GM19023 (cell line): Measurements from ENCODE around the gene YIF1B.
"Not testable (repeated sequence)": the region's sequence is repeated elsewhere in the genome, so short reads cannot be mapped to it uniquely, and the experiment has no call there.

Experiments used
- ATAC-seq: cut with Tn5 transposase; IDR thresholded peaks from one replicate; pipeline ENCODE4 v1.9.1; 2021; ENCODE audit warnings: mild to moderate bottlenecking, moderate library complexity; ENCODE audit not compliant: unreplicated experiment

YIF1B gene, protein sequence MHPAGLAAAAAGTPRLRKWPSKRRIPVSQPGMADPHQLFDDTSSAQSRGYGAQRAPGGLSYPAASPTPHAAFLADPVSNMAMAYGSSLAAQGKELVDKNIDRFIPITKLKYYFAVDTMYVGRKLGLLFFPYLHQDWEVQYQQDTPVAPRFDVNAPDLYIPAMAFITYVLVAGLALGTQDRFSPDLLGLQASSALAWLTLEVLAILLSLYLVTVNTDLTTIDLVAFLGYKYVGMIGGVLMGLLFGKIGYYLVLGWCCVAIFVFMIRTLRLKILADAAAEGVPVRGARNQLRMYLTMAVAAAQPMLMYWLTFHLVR

DNA sequence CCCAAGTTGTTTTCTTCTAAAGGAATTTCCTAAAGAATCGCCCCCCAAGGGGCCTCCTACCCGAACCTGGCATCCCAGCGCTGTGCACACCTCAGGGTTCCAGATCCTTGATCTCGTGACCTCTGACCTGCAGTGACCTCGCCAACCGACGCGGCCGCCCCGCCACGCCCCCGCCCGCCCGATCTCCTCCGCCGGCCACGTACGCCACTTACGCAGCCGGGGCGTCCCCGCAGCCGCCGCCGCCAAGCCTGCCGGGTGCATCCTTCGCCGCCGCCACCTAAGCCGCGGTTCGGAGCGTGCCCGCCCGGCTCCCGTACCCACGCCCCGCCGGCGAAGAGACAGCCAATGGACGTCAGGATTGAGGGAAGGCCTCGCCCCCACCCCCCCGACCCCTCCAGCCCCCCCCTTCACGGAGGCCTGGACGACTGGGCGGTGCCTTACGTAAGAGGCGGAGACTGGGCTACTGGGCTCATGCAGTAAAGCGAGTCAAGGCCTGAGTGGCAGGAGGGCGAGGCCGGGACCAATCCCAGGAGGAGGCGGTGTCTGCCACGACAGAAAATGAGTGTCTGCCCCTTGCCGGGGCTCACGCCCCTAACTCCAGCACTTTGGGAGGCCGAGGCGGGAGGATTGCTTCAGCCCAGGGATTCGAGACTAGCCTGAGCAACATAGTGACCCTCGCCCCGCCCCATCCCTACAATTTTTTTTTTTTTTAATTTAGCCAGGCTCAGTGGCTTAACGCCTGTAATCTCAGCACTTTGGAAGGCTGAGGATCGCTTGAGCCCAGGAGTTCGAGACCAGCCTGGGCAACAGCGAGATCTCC is at the start of gene YIF1B:
Gene YIF1B, minus strand, starts transcription at position 291 of the 820 bp plus-strand sequence. Its CDS starts 30 bp downstream, at position 261.
- peak; percentile 86 for ATAC-seq

DNA sequence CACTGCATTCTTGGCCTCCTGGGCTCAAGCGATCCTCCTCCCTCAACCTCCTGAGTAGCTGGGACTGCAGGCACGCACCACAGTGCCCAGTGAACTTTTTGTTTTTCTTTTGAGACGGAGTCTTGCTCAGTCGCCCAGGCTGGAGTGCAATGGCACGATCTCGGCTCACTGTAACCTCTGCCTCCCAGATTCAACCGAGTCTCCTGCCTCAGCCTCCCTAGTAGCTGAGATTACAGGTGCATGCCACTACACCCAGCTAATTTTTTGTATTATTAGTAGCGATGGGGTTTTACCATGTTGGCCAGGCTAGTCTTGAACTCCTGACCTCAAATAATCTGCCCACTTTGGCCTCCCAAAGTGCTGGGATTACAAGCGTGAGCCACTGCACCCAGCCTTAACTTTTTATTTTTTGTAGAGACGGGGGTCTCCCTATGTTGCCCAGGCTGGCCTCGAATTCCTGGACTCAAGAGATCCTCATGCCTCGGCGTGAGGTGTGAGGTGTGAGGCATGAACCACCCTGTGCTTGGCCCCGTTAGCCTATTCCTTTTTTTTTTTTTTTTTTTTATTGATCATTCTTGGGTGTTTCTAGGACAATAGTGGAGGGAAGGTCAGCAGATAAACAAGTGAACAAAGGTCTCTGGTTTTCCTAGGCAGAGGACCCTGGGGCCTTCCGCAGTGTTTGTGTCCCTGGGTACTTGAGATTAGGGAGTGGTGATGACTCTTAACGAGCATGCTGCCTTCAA is 47.4 kb upstream of the YIF1B start:
- not testable (repeated sequence) for ATAC-seq

DNA sequence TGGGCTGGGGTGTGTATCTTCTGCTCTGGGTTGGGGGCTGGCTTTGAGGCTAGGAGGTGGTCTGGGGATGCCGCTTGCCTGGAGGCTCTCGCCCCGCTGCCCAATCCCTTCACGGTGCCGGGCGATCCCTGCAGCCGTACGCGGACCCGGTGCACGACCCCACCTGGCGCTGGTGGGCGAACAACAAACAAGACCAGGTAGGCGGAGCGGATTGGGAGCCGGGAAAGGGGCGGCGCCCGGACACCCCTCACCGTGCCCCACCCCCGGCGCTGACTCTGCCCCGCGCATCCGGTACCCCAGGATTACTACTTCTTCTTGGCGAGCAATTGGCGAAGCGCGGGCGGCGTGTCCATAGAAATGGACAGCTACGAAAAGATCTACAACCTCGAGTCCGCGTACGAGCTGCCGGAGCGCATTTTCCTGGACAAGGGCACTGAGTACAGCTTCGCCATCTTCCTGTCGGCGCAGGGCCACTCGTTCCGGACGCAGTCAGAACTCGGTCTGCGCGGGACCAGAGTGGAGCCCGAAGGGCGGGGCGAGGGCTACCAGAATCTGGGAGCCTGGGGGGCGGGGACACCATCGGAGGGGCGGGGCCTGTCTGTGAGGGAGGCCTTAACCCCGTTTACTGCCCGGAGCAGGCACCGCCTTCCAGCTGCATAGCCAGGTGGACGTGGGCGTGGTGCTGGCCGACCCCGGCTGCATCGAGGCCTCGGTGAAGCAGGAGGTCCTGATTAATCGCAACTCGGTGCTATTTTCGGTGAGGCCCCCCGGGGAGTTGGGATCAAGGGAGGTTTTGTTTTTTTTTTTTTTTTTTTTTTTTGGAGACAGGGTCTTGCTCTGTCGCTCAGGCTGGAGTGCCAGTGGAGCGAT is 46.6 kb upstream of the YIF1B start:
- peak; percentile 38 for ATAC-seq

DNA sequence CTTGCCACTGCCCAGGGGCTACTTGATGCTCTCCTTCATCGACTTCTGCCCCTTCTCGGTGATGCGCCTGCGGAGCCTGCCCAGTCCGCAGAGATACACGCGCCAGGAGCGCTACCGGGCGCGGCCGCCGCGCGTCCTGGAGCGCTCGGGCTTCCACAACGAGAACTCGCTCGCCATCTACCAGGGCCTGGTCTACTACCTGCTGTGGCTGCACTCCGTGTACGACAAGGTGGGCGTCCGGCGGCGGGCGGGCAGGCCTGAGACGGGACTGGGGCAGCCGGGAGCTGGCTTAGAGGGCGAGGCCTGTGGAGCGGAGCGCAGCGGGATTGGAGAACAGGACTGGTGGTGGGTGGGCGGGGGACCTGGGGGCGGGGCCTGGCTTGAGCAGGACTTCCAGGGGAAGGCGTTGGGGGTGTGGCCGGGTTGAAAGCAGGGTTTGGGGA is 45.9 kb upstream of the YIF1B start:
- peak; percentile 56 for ATAC-seq

DNA sequence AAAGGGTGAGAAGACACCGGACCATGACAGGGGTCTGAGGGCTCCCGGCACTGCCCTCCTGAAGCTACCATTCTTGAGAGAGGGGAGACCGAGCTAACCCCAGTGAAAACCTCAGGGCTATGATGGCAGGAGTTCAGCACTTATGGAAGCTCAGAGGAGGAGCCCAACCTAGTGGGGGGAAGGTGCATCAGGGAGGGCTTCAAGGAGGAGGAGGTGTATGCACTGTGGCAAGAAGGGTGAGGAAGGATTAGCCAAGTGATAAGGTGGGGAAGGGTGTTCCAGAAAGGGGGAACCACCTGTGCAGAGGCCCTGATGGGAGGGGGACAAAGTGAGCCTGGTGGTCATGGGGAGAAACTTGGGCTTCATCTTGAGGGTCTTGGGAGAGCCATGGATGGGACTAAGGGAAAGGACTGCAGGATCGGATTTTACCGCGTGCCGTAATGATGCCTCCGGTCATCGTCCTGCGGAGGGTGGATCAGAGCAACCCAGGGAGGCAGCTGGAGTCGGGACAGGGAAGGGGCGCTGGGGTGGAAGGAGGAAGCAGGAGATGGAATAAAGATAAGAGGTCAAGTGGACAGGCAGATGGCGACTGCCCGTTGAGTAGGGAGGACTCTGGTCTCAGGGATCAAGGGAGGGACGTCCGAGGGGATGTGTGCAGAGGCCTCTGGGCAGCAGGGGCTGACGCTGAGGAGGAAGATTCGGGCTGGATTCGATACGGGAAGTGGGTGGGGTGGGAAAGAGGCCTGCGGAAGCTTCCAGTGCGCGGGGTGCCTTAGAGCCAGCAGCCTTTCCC is 45.3 kb upstream of the YIF1B start:
- no peak for ATAC-seq

DNA sequence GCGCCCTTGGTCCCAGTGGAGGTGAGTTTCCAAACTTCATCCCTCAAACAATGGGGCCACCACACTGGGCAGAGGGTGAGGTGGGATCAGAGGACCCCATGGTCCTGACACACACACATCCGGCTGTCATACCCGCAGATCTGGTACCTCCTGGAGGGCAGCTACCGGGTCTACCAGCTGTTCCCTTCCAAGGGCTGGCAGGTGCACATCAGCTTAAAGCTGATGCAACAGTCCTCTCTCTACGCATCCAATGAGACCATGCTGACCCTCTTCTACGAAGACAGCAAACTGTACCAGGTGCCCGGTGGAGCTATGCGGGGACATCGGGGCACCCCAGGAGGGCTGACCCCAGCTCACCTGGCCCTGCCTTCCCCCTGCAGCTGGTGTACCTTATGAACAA is 44.6 kb upstream of the YIF1B start:
- no peak for ATAC-seq

DNA sequence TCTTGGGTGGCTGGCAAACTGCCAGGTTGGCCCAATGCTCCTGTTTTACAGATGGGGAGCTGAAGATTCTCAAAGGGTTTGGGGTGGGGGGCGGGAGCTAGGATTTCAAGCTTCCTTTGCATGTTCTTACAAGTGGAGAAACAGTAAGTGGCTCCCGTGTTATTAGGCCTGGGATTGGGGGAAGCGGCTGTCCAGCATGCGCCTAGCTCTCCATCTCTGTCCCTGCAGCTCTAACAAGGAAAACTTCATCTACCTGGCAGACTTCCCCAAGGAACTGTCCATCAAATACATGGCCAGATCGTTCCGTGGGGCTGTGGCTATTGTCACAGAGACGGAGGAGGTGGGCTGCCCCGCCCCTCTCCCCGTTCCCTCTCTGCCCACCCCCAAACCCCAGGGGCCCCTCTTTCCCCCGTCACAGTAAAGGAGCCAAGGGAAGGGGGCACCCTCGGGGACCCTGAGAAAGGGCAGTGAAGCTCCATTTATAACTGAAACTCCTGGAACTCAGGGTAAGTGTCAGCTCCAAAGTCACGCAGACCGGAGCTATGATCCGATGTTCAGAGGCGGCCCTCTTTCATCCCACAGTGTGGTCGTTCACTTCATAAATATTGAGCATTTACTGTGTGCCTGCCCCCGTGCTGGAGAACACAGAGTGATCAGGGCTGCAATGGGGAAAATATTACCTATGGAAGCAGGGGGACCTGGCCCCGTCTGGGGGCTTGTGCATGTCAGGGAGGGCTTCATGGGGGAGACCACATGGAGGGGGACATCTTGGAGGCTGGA is 43.7 kb upstream of the YIF1B start:
- ATAC-seq: no peak

DNA sequence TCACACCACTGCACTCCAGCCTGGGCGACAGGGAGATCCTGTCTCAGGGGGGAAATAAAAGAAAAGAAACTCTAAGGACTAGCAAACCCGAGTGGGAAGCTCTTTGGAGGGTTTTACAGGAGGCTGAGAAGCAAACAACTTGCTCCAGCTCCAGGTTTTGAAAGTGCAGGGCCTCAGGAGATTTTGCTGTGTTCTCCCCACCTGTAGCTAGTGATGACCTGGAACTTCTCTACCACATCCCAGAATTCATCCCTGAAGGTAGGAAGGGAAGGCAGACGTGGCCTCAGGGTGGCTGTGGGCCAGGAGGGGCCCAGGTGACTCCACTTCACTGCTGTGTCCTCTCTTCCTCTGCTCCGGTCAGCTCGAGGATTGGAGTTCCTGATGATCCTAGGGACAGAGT is 42.3 kb upstream of the YIF1B start:
- ATAC-seq: no peak

DNA sequence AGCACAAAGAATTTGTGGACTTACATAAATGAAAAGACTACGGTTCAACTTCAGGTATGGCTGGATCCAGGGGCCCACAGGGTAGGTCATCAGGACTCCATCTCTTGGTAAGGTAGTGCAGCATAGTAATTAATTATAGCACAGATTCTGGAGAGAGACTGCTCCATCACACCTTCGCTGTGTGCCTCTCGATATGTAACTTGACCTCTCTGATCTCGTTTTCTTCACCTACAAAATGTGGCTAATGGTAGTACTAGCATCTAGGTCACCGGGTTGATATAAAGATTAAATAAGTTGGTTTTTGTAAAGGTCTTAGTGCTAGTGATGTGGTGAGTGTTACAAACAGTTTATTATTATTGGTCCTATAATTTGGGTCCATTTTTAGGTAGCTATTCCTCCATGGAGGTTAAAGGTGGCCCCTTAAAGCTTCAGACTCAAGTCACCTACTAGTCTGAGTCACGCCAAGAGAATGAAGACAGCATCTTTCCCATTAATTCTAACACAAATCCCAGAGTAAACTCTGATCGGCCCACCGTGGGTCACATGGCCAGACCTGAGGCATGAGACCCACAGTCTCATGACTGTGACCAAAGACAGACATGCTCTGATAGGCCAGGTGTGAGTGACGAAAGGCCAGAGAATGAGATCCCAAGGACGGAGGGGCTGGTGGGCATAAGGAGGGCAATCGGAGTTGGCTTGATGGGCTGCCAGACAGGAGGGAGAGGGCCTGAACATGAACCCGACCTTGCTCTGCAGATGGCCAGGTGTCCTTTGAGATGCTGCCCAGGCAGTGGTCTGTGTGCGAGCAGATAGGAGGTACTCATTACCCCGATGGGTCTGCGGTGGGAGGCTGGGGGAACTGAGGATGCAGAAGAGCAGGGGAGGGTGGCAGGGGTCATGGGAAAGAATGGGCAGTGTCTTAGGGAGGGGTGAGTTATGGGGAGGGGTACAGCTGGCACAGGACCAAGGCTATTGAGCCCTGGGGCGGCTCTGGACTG is 40.3 kb upstream of the YIF1B start:
- ATAC-seq: no peak

DNA sequence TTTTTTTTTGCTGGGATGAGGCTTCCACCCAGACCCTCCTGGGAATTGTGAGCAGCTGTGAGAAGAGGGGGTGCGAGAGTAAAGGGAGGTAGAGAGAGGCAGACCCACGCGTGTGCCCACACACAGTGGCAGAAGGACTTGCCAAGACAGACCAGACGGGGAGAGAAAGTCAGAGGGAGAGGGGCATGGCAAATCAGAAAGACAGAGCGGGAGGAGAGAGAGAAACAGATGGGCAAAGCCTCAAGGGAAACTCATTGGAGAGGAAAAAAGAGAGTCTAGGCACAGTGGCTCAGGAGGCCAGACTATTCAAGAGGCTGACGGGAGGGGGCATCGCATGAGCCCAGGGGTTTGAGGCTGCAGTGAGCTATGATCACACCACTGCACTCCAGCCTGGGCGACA is 36.9 kb upstream of the YIF1B start:
- ATAC-seq: no peak

DNA sequence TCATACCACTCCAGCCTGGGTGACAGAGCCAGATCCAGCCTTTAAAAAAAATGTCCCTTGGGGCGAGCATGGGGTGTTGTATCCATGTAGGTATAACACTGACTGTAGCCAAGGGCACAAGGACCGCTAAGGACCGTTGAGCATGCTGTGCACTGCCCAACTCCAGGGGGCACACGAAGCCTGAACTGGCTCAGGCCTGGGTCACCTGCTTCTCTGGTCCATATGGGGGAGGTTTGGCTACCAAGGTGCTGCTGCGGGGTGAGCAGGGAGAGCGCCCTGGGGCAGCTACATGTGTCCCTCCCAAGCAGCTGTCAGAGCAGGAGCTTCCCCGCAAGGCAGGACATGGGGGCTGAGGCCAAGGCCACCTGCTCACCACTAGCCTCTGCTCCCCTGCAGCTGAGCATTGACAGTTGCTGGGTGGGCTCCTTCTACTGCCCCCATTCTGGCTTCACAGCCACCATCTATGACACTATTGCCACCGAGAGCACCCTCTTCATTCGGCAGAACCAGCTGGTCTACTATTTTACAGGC is 36.2 kb upstream of the YIF1B start:
- ATAC-seq: no peak

DNA sequence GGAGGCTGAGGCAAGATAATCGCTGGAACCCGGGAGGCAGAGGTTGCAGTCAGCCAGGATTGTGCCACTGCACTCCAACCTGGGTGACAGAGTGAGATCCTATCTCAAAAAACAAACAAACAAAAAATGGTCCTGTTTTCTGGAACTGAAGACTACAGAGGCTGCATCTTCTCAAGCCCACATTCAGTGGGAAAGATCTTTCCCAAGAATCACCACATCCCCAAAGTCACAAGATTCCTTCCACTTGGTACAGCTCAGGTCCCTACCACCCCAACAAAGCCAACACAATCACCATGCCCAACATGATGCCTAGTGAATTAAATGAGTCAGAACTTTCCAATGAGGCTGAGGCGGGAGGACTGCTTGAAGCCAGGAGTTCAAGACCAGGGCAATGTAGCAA is 35.1 kb upstream of the YIF1B start:
- no peak for ATAC-seq

DNA sequence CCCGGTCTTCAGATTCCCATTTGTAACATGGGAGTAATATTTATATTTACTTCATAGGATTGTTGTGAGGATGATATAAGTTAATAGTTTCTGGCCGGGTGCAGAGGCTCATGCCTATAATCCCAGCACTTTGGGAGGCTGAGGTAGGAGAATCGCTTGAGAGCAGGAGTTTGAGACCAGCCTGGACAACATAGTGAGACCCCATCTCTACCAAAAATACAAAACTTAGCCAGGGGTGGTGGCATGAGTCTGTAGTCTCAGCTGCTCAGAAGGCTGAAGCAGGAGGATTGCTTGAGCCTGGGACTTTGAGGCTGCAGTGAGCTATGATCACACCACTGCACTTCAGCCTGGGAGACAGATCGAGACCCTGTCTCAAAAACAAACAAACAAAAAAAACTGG is 31.1 kb upstream of the YIF1B start:
- no peak for ATAC-seq

DNA sequence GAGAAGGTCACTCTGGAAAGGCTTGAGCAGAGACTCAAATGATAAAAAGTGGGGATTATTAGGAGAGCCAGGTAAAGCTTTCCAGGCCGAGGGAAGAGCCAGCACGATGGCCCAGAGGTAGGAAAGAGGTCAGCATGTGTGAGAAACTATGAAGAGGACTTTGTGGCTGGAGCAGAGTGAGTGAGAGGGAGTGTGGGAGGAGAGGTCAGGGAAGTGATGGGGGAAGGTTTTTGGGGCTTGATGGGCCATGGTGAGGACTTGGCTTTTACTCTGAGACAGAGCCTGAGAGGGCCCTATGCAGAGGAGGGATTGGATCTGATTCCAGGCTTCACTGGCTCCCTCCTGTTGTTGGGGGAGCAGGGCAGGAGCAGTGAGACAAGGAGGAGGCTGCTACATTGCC is 25.2 kb upstream of the YIF1B start:
- no peak for ATAC-seq

DNA sequence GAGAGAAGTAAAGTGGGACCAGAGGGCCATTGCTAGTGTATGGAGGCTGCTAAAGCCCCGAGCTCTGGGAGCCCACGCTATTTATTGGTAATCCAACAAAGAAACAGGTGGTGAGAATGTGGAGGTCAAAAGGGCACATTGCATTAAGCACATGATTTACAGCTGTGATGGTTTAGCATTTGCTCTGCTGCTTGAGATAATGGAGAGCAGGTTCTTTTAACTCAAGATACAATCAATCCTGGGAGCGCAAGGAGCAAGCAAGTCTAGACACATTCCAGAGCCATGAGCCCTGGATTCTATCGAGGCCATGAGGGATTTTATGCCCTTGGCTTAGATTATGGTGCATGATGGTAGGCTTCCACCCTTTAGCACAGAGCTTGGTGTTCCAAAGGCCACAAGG is 23.3 kb upstream of the YIF1B start:
- not testable (repeated sequence) for ATAC-seq

DNA sequence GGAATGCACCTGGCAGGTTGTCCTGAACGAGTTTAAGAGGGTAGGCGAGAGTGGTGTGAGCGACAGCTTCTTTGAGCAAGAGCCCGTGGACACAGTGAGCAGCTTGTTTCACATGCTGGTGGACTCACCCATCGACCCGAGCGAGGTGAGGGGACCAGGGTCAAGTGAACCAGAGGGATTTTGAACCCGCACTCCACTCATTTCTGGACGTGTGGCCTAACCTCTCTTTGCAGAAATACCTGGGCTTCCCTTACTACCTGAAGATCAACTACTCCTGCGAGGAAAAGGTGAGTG is 21.6 kb upstream of the YIF1B start:
- ATAC-seq: no peak

DNA sequence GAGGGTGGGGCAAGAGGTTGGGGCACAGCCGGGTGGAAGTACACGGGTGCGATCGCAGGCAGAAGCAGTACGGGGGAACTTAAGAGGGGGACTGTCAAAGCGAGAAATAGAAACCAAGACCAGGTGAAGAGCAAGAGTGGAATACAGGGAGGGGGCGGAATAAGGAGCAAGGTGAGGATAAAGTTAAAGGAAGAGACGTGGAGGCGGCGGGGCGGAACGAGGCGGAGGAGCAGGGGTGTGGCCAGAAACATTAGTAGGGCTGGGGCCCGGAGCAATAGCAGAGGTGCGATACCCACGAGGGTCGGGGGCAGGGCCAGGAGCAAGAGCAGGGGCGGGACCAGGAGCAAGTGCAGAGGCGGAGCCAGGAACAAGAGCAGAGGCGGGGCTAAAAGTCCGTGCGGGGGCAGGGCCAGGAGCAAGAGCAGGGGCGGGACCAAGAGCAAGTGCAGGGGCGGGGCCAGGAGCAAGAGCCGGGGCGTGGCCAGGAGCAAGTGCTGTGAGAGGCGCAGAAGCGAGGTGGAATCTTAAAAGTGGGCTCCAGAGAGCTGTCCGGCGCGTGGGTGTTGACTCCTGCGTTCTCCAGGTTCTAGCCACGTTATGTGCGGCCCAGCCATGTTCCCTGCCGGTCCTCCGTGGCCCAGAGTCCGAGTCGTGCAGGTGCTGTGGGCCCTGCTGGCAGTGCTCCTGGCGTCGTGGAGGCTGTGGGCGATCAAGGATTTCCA is 21.1 kb upstream of the YIF1B start:
- ATAC-seq: peak; percentile 50
